GM20431 (cell line): Measurements from ENCODE around the gene SLC5A9.

ENCODE experiments used
- in situ Hi-C: fragments of 300-500 bp; cut with MseI, MboI; formaldehyde crosslinking; loops from one replicate; pipeline ENCODE4 v1.15.0; 2020; ENCODE audit warnings: low sequenced_read_pairs; ENCODE audit not compliant: unreplicated experiment

The SLC5A9 gene

GRCh38 chr1:48208251-48208650 lies 14.3 kb upstream of the SLC5A9 start:
- in situ Hi-C loops = loop anchor here (25.0 kb wide), 1 partner anchor 96 kb away; no protein-coding TSS in a partner anchor

- in situ Hi-C loops = loop anchor here (25.0 kb wide), 1 partner anchor 96 kb away; no protein-coding TSS in a partner anchor
Observed at GRCh38 chr1:48208652-48209051, 13.9 kb upstream of the SLC5A9 start.

GRCh38 chr1:48213462-48213861 lies 9.1 kb upstream of the SLC5A9 start:
- in situ Hi-C loops = loop anchor here (25.0 kb wide), 1 partner anchor 101 kb away; no protein-coding TSS in a partner anchor

- in situ Hi-C loops = loop anchor here (25.0 kb wide), 1 partner anchor 102 kb away; no protein-coding TSS in a partner anchor
Observed at GRCh38 chr1:48214366-48214765, 8.2 kb upstream of the SLC5A9 start.

- in situ Hi-C loops = loop anchor here (25.0 kb wide), 1 partner anchor 103 kb away; no protein-coding TSS in a partner anchor
Observed at GRCh38 chr1:48214820-48215219, 7.7 kb upstream of the SLC5A9 start.

- in situ Hi-C loops = loop anchor here (25.0 kb wide), 1 partner anchor 103 kb away; no protein-coding TSS in a partner anchor
Observed at GRCh38 chr1:48215222-48215621, 7.3 kb upstream of the SLC5A9 start.

- in situ Hi-C loops = loop anchor here (25.0 kb wide), 1 partner anchor 104 kb away; no protein-coding TSS in a partner anchor
Observed at GRCh38 chr1:48215889-48216288, 6.6 kb upstream of the SLC5A9 start.

- in situ Hi-C loops = loop anchor here (25.0 kb wide), 1 partner anchor 104 kb away; no protein-coding TSS in a partner anchor
Observed at GRCh38 chr1:48216313-48216712, 6.2 kb upstream of the SLC5A9 start.

- in situ Hi-C loops = loop anchor here (25.0 kb wide), 1 partner anchor 105 kb away; no protein-coding TSS in a partner anchor
Observed at GRCh38 chr1:48216941-48217340, 5.6 kb upstream of the SLC5A9 start.

GRCh38 chr1:48217856-48218255 lies 4.7 kb upstream of the SLC5A9 start:
- in situ Hi-C loops = loop anchor here (25.0 kb wide), 1 partner anchor 106 kb away; no protein-coding TSS in a partner anchor

- in situ Hi-C loops = loop anchor here (25.0 kb wide), 1 partner anchor 108 kb away; no protein-coding TSS in a partner anchor
Observed at GRCh38 chr1:48219803-48220202, 2.7 kb upstream of the SLC5A9 start.

GRCh38 chr1:48221122-48221521 lies 1.4 kb upstream of the SLC5A9 start:
- in situ Hi-C loops = loop anchor here (25.0 kb wide), 1 partner anchor 109 kb away; no protein-coding TSS in a partner anchor

GRCh38 chr1:48221657-48222056 lies 859 bp upstream of the SLC5A9 start:
- in situ Hi-C loops = loop anchor here (25.0 kb wide), 1 partner anchor 109 kb away; no protein-coding TSS in a partner anchor

- in situ Hi-C loops = loop anchor here (25.0 kb wide), 1 partner anchor 111 kb away; no protein-coding TSS in a partner anchor
Observed at GRCh38 chr1:48223366-48224240, 1.1 kb downstream of the SLC5A9 start.

- in situ Hi-C loops = loop anchor here (25.0 kb wide), 1 partner anchor 112 kb away; no protein-coding TSS in a partner anchor
Observed at GRCh38 chr1:48224791-48225190, 2.3 kb downstream of the SLC5A9 start.

- in situ Hi-C loops = no loop called here
Observed at GRCh38 chr1:48225579-48225978, 3.1 kb downstream of the SLC5A9 start.

GRCh38 chr1:48227165-48228013 lies 4.9 kb downstream of the SLC5A9 start:
- in situ Hi-C loops = no loop called here

GRCh38 chr1:48228156-48228555 lies 5.6 kb downstream of the SLC5A9 start:
- in situ Hi-C loops = no loop called here

- in situ Hi-C loops = no loop called here
Observed at GRCh38 chr1:48229317-48229716, 6.8 kb downstream of the SLC5A9 start.

- in situ Hi-C loops = no loop called here
Observed at GRCh38 chr1:48230236-48230635, 7.7 kb downstream of the SLC5A9 start.
